HepG2 (cell line): ENCODE measurements around the gene EIF6. TPM values are rescaled to one million over a fixed set of nuclear protein-coding genes. Genes with fewer than 3 reads are reported as not detected.

ENCODE experiments used
- ARID3A ChIP-seq: IDR thresholded peaks from 2 replicates; pipeline ENCODE4 v1.6.1; 2012; ENCODE audit warnings: low read depth, low read length, improper control_type of control experiment
- CBFB ChIP-seq: sonication (generic); formaldehyde crosslinking; IDR thresholded peaks from 2 replicates; pipeline ENCODE4 v1.4.0; 2020; ENCODE audit warnings: missing genetic modification reagents
- FOXC1 ChIP-seq: sonication (generic); formaldehyde crosslinking; IDR thresholded peaks from 2 replicates; pipeline ENCODE4 v1.8.0; 2022; ENCODE audit warnings: mild to moderate bottlenecking, missing genetic modification reagents, borderline replicate concordance
- FOXK1 ChIP-seq: sonication (generic); formaldehyde crosslinking; IDR thresholded peaks from 2 replicates; pipeline ENCODE4 v1.4.0; 2020; ENCODE audit warnings: low read depth, missing genetic modification reagents, borderline replicate concordance
- HNRNPL ChIP-seq: fragments of 200-400 bp; formaldehyde crosslinking; IDR thresholded peaks from 2 replicates; pipeline ENCODE4 v1.6.1; 2017; ENCODE audit warnings: mild to moderate bottlenecking, low read depth, low read length
- KDM2A ChIP-seq: sonication (generic); formaldehyde crosslinking; IDR thresholded peaks from 2 replicates; pipeline ENCODE4 v1.4.0; 2020; ENCODE audit warnings: low read depth, missing genetic modification reagents, borderline replicate concordance
- MIER3 ChIP-seq: IDR thresholded peaks from 2 replicates; pipeline ENCODE4 v1.6.1; 2016; ENCODE audit warnings: missing compliant biosample characterization, borderline replicate concordance
- MXD4 ChIP-seq: IDR thresholded peaks from 2 replicates; pipeline ENCODE4 v1.6.1; 2016; ENCODE audit warnings: mild to moderate bottlenecking, missing biosample characterization, missing genetic modification reagents
- NPAS2 ChIP-seq: sonication (generic); formaldehyde crosslinking; IDR thresholded peaks from 2 replicates; pipeline ENCODE4 v1.8.0; 2022; ENCODE audit warnings: mild to moderate bottlenecking, missing genetic modification reagents, borderline replicate concordance
- REXO4 ChIP-seq: sonication (generic); formaldehyde crosslinking; IDR thresholded peaks from 2 replicates; pipeline ENCODE4 v1.8.0; 2022; ENCODE audit warnings: missing genetic modification reagents, mild to moderate bottlenecking, borderline replicate concordance
- TSC22D2 ChIP-seq: sonication (generic); formaldehyde crosslinking; IDR thresholded peaks from 2 replicates; pipeline ENCODE4 v1.5.1; 2020; ENCODE audit warnings: missing genetic modification reagents, mild to moderate bottlenecking, borderline replicate concordance
- UBTF ChIP-seq: sonication (generic); formaldehyde crosslinking; IDR thresholded peaks from 2 replicates; pipeline ENCODE4 v1.4.0; 2020; ENCODE audit warnings: mild to moderate bottlenecking, missing genetic modification reagents
- ZHX1 ChIP-seq: sonication (generic); formaldehyde crosslinking; IDR thresholded peaks from 2 replicates; pipeline ENCODE4 v1.8.1; 2022; ENCODE audit warnings: low read depth, mild to moderate bottlenecking, missing genetic modification reagents
- ZNF264 ChIP-seq: sonication (generic); formaldehyde crosslinking; IDR thresholded peaks from 2 replicates; pipeline ENCODE4 v1.4.0; 2020; ENCODE audit warnings: missing genetic modification reagents
- ZNF83 ChIP-seq: sonication (generic); formaldehyde crosslinking; IDR thresholded peaks from 2 replicates; pipeline ENCODE4 v1.4.0; 2020; ENCODE audit warnings: missing genetic modification reagents, mild to moderate bottlenecking, borderline replicate concordance
- polyA plus RNA-seq, 8 experiments: library from polyadenylated mRNA; depleted of rRNA in 3 of 8; stranded (reverse) in 7 of 8; unstranded in 1 of 8; fragments of >200 nt; fragmentation: Illumina TruSeq in 4 of 8; extraction: Trizol in 4 of 8; gene quantifications; 2 replicates each; pipeline versions ENCODE4 v1.2.1 to v1.2.3, GENCODE V29; 2011 to 2016; ENCODE audit warnings: low read depth in 4 of 8, missing spikeins in 1 of 8, mixed read lengths in 1 of 8; ENCODE audit not compliant: insufficient read depth in 1 of 8
- total RNA-seq, 5 experiments: library from RNA; depleted of rRNA; stranded (reverse); fragments of >200 nt; fragmentation: Illumina TruSeq; extraction: Trizol; gene quantifications; 2 replicates each; pipeline ENCODE4 v1.2.3, GENCODE V29; 2016; ENCODE audit warnings: low read depth in 1 of 5

EIF6 gene
- total and polyA plus RNA-seq, 2 of the 13 experiments (the other 11 are each of a cell fraction or from before 2014, with no cell fraction given), result 462 to 466 TPM

GRCh38 chr20:35306931-35307517 lies 22.5 kb upstream of the EIF6 start (continued):
- peak; percentile 38; the same call in 1 of the 2 replicates for TF ChIP-seq ARID3A
- TF ChIP-seq TSC22D2, result no peak
- TF ChIP-seq FOXC1 (CRISPR knock-in tag), result peak; percentile 89
- TF ChIP-seq HNRNPL, result no peak
- peak; percentile 61; the same call in 1 of the 2 replicates for TF ChIP-seq MIER3
- no peak for TF ChIP-seq ZHX1 (CRISPR knock-in tag)
- TF ChIP-seq MXD4 (CRISPR knock-in tag), result no peak
- TF ChIP-seq REXO4 (CRISPR knock-in tag), result no peak
- no peak; the same call in 1 of the 2 replicates for TF ChIP-seq ZNF83 (CRISPR knock-in tag)
- TF ChIP-seq ZNF264, result no peak; the same call in 1 of the 2 replicates
- peak; percentile 50; the same call in 1 of the 2 replicates for TF ChIP-seq KDM2A (CRISPR knock-in tag)
- TF ChIP-seq CBFB, result no peak
- TF ChIP-seq FOXK1 (CRISPR knock-in tag), result peak; percentile 52; the same call in 1 of the 2 replicates
- TF ChIP-seq NPAS2 (CRISPR knock-in tag), result no peak
- no peak for TF ChIP-seq UBTF
